ENCODE measurements around the gene MRPL12.
A peak's percentile ranks its signal among the peaks of the same experiment; 100 is the strongest.

MRPL12 gene

GRCh38 chr17:81683208-81683583, 20.0 kb upstream of the MRPL12 start:
- DNase-seq, result no peak

GRCh38 chr17:81683584-81684441, 19.4 kb upstream of the MRPL12 start, which contains the start of the genes ARL16 and HGS:
TSS of gene ARL16 (minus strand) at chr17:81683797. CDS start at chr17:81683753, 44 bp downstream.
TSS of gene HGS (plus strand) at chr17:81684011. CDS start at chr17:81684067, 56 bp downstream.
- peak; percentile 98 for DNase-seq

GRCh38 chr17:81684442-81684911, 18.7 kb upstream of the MRPL12 start:
- no peak for DNase-seq

- peak; percentile 74 for DNase-seq
Observed at GRCh38 chr17:81685108-81685507, 18.1 kb upstream of the MRPL12 start.

- no peak for DNase-seq
Observed at GRCh38 chr17:81686614-81687013, 16.6 kb upstream of the MRPL12 start.

- no peak for DNase-seq
Observed at GRCh38 chr17:81687770-81688541, 15.2 kb upstream of the MRPL12 start.

GRCh38 chr17:81688616-81689015, 14.6 kb upstream of the MRPL12 start:
- no peak for DNase-seq

GRCh38 chr17:81690066-81690465, 13.1 kb upstream of the MRPL12 start:
- no peak for DNase-seq

- no peak for DNase-seq
Observed at GRCh38 chr17:81690549-81690948, 12.6 kb upstream of the MRPL12 start.

GRCh38 chr17:81691196-81691595, 12.0 kb upstream of the MRPL12 start:
- DNase-seq, result no peak

- DNase-seq, result no peak
Observed at GRCh38 chr17:81691608-81692007, 11.6 kb upstream of the MRPL12 start.

- DNase-seq, result no peak
Observed at GRCh38 chr17:81693509-81694210, 9.5 kb upstream of the MRPL12 start.

GRCh38 chr17:81694810-81695209, 8.4 kb upstream of the MRPL12 start:
- DNase-seq, result no peak

- no peak for DNase-seq
Observed at GRCh38 chr17:81695211-81695610, 8.0 kb upstream of the MRPL12 start.

GRCh38 chr17:81695801-81696200, 7.4 kb upstream of the MRPL12 start:
- no peak for DNase-seq

GRCh38 chr17:81696218-81696941, 6.8 kb upstream of the MRPL12 start:
- DNase-seq, result no peak

- no peak for DNase-seq
Observed at GRCh38 chr17:81697261-81698044, 5.7 kb upstream of the MRPL12 start.

- DNase-seq, result no peak
Observed at GRCh38 chr17:81700353-81701287, 2.5 kb upstream of the MRPL12 start.

GRCh38 chr17:81701288-81702071, 1.7 kb upstream of the MRPL12 start:
- DNase-seq, result peak; percentile 46
